Upper lobe of left lung (tissue), 4 donors: ENCODE measurements around the gene GOSR1.

Source experiments
- EP300 ChIP-seq, 4 donors: sonication (generic); formaldehyde crosslinking; IDR thresholded peaks; one replicate each; pipeline ENCODE4 v1.5.1; 2017; ENCODE audit warnings: antibody characterized with exemption in 4 of 4, control low read depth in 2 of 4
- POLR2A ChIP-seq, 4 donors: fragments of 450-650 bp; IDR thresholded peaks; one replicate each; pipeline ENCODE4 v1.5.1; 2016 to 2017; ENCODE audit warnings: antibody characterized with exemption in 4 of 4, mild to moderate bottlenecking in 2 of 4
- POLR2AphosphoS5 ChIP-seq, 2 donors: sonication (generic); formaldehyde crosslinking; IDR thresholded peaks; one replicate each; pipeline ENCODE4 v1.5.1; 2017; ENCODE audit warnings: antibody characterized with exemption in 2 of 2
- TF ChIP-seq, protein P1 (sequence below), 6 experiments: fragments of 450-650 bp in 4 of 6; fragments of 200-600 bp in 2 of 6; sonication (generic) in 2 of 6; IDR thresholded peaks; one replicate each; pipeline ENCODE4 v1.5.1; 2016 to 2019; ENCODE audit warnings: antibody characterized with exemption in 6 of 6

DNA sequence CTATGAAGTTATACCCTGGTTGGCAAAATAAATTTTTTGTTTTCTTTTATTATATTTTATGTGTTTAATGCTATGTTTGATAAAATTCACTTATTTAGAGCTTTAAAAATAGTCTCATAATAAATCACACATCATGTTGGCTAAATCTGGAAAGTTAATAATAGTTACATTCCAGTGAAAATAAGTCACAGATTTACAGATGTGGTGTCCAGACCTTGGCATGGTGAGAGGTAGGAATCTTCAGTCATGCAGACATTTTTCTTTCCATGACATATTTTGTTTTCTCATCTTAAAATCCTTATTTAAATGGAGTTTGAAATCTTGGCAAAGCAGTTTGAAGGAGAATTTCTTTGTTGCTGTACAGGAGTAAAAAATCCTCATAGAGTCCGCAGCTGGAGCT lies 48.1 kb upstream of the GOSR1 start:
- TF ChIP-seq, protein P1, sequence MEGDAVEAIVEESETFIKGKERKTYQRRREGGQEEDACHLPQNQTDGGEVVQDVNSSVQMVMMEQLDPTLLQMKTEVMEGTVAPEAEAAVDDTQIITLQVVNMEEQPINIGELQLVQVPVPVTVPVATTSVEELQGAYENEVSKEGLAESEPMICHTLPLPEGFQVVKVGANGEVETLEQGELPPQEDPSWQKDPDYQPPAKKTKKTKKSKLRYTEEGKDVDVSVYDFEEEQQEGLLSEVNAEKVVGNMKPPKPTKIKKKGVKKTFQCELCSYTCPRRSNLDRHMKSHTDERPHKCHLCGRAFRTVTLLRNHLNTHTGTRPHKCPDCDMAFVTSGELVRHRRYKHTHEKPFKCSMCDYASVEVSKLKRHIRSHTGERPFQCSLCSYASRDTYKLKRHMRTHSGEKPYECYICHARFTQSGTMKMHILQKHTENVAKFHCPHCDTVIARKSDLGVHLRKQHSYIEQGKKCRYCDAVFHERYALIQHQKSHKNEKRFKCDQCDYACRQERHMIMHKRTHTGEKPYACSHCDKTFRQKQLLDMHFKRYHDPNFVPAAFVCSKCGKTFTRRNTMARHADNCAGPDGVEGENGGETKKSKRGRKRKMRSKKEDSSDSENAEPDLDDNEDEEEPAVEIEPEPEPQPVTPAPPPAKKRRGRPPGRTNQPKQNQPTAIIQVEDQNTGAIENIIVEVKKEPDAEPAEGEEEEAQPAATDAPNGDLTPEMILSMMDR (IDR thresholded peaks at IDR 0.05): no peak
- TF ChIP-seq POLR2A (IDR thresholded peaks at IDR 0.05): no peak
- no peak for TF ChIP-seq POLR2AphosphoS5 (IDR thresholded peaks at IDR 0.05)
- no peak for TF ChIP-seq EP300 (IDR thresholded peaks at IDR 0.05)
